ENCODE measurements around the gene TAS2R14. TPM values are rescaled to one million over a fixed set of nuclear protein-coding genes. Genes with fewer than 3 reads are reported as not detected.

The TAS2R14 gene
- total RNA-seq, 1 experiment from 2014 or later, result 1.9 TPM

DNA sequence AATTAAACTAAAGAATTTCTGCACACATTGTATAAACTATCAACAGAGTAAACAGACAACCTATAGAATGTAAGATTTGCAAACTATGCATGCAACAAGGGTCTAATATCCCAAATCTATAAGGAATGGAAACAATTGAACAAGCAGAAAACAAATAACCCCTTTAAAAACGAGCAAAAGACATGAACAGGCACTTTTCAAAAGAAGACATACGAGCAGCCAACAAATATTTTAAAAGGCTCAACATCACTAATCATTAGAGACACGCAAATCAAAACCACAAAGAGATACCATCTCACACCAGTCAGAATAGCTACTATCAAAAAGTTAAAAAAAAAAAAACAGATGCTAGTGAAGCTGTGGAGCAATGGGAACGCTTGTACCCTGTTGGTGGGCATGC is 34.4 kb downstream of the TAS2R14 start:
- DNase-seq (ENCODE audit: low read depth), result no peak

GRCh38 chr12:10901427-10901826 is 37.6 kb downstream of the TAS2R14 start:
- DNase-seq (ENCODE audit: low read depth), result no peak

DNA sequence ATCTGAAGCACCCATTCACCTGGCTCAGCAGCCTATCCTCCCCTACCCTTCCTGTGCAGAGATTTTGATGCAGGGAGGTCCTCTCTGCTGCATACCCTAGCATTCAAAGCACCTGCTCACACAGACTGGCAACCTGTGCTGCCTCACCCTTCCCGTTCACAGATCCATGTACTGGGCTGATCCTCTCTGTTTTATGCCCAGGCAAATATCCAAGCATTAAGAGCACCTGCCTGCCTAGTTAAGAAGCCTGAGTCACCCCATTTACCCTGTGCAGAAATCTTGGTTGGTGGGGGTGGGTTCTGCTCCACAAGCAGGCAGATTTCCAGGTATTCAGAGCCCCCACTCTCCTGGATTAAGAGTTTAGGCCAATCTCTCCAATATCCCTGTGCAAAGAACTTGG is 38.1 kb downstream of the TAS2R14 start:
- DNase-seq (ENCODE audit: low read depth), result no peak

DNA sequence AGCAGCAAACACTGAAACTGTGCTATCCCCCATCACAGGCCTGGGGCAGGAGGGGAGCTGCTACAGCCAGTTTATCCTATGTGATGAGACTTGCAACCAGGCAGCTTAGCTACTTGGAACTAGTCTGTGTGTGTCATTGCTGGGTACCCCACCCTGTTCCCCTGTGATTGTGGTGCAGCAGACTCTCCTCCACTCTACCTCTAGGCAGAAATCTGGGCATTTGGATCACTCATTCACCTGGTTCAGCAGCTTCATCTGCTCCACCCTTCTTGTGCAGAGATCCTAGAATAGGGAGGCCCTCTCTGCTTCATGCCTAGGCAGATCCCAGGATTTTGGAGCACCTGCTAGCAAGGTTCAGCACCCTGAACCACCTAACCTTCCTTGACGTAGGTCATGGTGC is 38.5 kb downstream of the TAS2R14 start:
- DNase-seq (ENCODE audit: low read depth), result no peak

DNA sequence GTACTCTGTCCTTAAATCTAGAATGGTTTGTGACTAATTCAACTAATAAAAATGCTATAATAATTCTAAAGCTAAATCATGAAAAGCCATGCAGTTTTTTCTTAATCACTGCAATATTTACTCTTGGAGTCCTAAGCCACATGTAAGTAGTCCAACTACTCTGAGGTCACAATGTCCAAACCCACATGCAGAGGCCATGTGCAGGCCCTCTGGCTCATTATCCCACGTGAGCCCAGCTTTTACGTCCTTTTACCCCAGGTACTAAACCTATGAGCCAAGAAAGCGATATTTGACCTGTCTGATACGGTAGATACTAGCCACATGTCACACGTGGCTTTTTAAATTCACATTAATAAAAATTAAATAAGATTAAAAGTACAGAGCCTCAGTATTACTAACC is 42.2 kb downstream of the TAS2R14 start:
- DNase-seq (ENCODE audit: low read depth), result no peak

GRCh38 chr12:10891937-10892336 is 47.1 kb downstream of the TAS2R14 start:
- no peak for DNase-seq (ENCODE audit: low read depth)

DNA sequence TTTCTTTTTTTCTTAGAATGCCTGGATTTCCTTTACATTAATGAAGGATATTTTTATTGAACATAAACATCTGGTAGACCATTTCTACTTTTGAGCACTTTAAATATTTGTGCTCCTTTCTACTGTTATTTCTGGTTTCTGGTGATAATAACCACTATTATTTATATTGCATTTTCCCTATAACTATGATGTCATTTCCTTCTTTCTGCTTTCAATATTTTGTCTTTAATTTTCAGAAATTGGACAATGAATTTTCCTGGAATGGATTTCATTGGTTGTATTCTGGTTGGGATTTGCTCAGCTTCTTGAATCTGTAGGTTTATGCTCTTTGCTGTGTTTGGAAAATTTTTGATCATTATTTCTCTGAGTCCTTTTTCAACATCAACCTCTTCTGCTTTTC is 49.8 kb downstream of the TAS2R14 start:
- DNase-seq (ENCODE audit: low read depth), result no peak

Other genes starting within 250 kb of the TAS2R14 start
- gene YBX3, start 215.9 kb downstream of the TAS2R14 start, total RNA-seq (2014; rRNA removed; shearing (Covaris generic)), result 36.4 and 44.9 TPM in 2 replicates
- gene TAS2R7, start 136.6 kb downstream of the TAS2R14 start, total RNA-seq (2014; rRNA removed; shearing (Covaris generic)), result not detected in 2 replicates
- gene TAS2R8, start 132.0 kb downstream of the TAS2R14 start, total RNA-seq (2014; rRNA removed; shearing (Covaris generic)), result 0.20 TPM in 1 of 2 replicates, not detected in the other
- not detected in 2 replicates for gene TAS2R9, start 129.1 kb downstream of the TAS2R14 start, total RNA-seq (2014; rRNA removed; shearing (Covaris generic))
- 0.60 and 0.68 TPM in 2 replicates for gene TAS2R10, start 112.9 kb downstream of the TAS2R14 start, total RNA-seq (2014; rRNA removed; shearing (Covaris generic))
- 1.3 and 2.2 TPM in 2 replicates for gene PRR4, start 89.8 kb downstream of the TAS2R14 start, total RNA-seq (2014; rRNA removed; shearing (Covaris generic))
- 3.5 and 10.7 TPM in 2 replicates for gene PRH1, start 55.0 kb downstream of the TAS2R14 start, total RNA-seq (2014; rRNA removed; shearing (Covaris generic))
- 0.20 and 0.48 TPM in 2 replicates for gene TAS2R13, start 29.7 kb downstream of the TAS2R14 start, total RNA-seq (2014; rRNA removed; shearing (Covaris generic))
- not detected in 2 replicates for gene PRH2, start 10.0 kb downstream of the TAS2R14 start, total RNA-seq (2014; rRNA removed; shearing (Covaris generic))
- gene TAS2R50, start 47.6 kb upstream of the TAS2R14 start, total RNA-seq (2014; rRNA removed; shearing (Covaris generic)), result 0.20 and 0.24 TPM in 2 replicates
- gene TAS2R20, start 59.0 kb upstream of the TAS2R14 start, total RNA-seq (2014; rRNA removed; shearing (Covaris generic)), result 0.24 and 0.68 TPM in 2 replicates
- gene TAS2R19, start 83.4 kb upstream of the TAS2R14 start, total RNA-seq (2014; rRNA removed; shearing (Covaris generic)), result 0.24 TPM in 1 of 2 replicates, not detected in the other
- gene TAS2R31, start 92.1 kb upstream of the TAS2R14 start, total RNA-seq (2014; rRNA removed; shearing (Covaris generic)), result 1.1 and 1.2 TPM in 2 replicates
- gene TAS2R46, start 123.0 kb upstream of the TAS2R14 start, total RNA-seq (2014; rRNA removed; shearing (Covaris generic)), result not detected in 2 replicates
- 0.36 and 0.39 TPM in 2 replicates for gene TAS2R43, start 153.1 kb upstream of the TAS2R14 start, total RNA-seq (2014; rRNA removed; shearing (Covaris generic))
- gene TAS2R30, start 195.4 kb upstream of the TAS2R14 start, total RNA-seq (2014; rRNA removed; shearing (Covaris generic)), result 0.60 and 0.98 TPM in 2 replicates
- gene SMIM10L1, start 231.9 kb upstream of the TAS2R14 start, total RNA-seq (2014; rRNA removed; shearing (Covaris generic)), result 7.9 and 10.2 TPM in 2 replicates
- not detected in 2 replicates for gene TAS2R42, start 247.7 kb upstream of the TAS2R14 start, total RNA-seq (2014; rRNA removed; shearing (Covaris generic))